Neutrophil (primary cell): ENCODE results near the gene DCDC1.

ENCODE experiments used
- H3K27ac ChIP-seq: fragments of 200-600 bp; sonication (generic); 2 replicates; pipeline ENCODE4 v1.5.1; 2016; ENCODE audit warnings: mild to moderate bottlenecking, moderate library complexity
- H3K27me3 ChIP-seq: fragments of 200-600 bp; sonication (generic); 2 replicates; pipeline ENCODE4 v1.6.0; 2016; ENCODE audit warnings: mild to moderate bottlenecking
- H3K36me3 ChIP-seq: fragments of 200-600 bp; sonication (generic); 2 replicates; pipeline ENCODE4 v1.5.1; 2017
- H3K4me1 ChIP-seq, 2 experiments: fragments of 200-600 bp in 1 of 2; sonication (generic) in 1 of 2; 1 replicate in 1 of 2; 2 replicates in 1 of 2; pipeline versions ENCODE4 v1.5.1 to v1.6.1; 2013 to 2016; ENCODE audit warnings: low read depth in 1 of 2, low read length in 1 of 2, mild to moderate bottlenecking in 1 of 2, moderate library complexity in 1 of 2; ENCODE audit not compliant: control insufficient read depth in 1 of 2, insufficient read depth in 1 of 2
- H3K4me3 ChIP-seq, 2 experiments: fragments of 200-600 bp in 1 of 2; sonication (generic) in 1 of 2; 1 replicate in 1 of 2; 2 replicates in 1 of 2; pipeline ENCODE4 v1.5.1; 2013 to 2016; ENCODE audit warnings: low read depth in 1 of 2, low read length in 1 of 2, mild to moderate bottlenecking in 1 of 2, moderate library complexity in 1 of 2
- H3K9me3 ChIP-seq: fragments of 200-600 bp; sonication (generic); 2 replicates; pipeline ENCODE4 v1.5.1; 2016
- TF ChIP-seq, protein P1 (sequence below): fragments of 200-600 bp; sonication (generic); IDR thresholded peaks from 2 replicates; pipeline ENCODE4 v1.5.1; 2016; ENCODE audit warnings: antibody characterized with exemption

The DCDC1 gene

DNA sequence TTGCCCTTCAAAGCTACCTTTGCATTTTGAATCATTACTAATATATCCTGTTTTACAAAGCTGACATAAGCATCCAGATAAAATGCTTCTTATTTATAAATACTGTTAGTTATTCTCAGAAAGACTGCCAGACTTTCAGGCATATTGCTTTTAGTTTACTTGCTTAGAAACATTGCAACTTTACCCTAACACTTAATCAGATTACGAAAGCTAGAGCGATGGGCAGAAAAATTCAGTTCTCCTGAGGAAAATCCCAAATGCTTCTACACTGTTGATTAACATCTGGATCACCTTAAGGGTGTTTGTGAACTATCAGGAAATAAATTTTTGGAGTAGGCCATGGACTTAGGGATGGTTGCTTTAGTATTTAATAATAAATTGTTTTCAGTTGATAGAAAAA lies 493.7 kb downstream of the DCDC1 start:
- Histone ChIP-seq H3K4me1 (no peaks in the 10 kb centered on the region), H3K27ac (no peak overlapping the region), H3K9me3 (no peaks in the 10 kb centered on the region), H3K4me3 (no peak overlapping the region), H3K36me3 (no peaks in the 10 kb centered on the region), H3K27me3 (no peaks in the 10 kb centered on the region)
- TF ChIP-seq, protein P1, sequence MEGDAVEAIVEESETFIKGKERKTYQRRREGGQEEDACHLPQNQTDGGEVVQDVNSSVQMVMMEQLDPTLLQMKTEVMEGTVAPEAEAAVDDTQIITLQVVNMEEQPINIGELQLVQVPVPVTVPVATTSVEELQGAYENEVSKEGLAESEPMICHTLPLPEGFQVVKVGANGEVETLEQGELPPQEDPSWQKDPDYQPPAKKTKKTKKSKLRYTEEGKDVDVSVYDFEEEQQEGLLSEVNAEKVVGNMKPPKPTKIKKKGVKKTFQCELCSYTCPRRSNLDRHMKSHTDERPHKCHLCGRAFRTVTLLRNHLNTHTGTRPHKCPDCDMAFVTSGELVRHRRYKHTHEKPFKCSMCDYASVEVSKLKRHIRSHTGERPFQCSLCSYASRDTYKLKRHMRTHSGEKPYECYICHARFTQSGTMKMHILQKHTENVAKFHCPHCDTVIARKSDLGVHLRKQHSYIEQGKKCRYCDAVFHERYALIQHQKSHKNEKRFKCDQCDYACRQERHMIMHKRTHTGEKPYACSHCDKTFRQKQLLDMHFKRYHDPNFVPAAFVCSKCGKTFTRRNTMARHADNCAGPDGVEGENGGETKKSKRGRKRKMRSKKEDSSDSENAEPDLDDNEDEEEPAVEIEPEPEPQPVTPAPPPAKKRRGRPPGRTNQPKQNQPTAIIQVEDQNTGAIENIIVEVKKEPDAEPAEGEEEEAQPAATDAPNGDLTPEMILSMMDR: no peak

DNA sequence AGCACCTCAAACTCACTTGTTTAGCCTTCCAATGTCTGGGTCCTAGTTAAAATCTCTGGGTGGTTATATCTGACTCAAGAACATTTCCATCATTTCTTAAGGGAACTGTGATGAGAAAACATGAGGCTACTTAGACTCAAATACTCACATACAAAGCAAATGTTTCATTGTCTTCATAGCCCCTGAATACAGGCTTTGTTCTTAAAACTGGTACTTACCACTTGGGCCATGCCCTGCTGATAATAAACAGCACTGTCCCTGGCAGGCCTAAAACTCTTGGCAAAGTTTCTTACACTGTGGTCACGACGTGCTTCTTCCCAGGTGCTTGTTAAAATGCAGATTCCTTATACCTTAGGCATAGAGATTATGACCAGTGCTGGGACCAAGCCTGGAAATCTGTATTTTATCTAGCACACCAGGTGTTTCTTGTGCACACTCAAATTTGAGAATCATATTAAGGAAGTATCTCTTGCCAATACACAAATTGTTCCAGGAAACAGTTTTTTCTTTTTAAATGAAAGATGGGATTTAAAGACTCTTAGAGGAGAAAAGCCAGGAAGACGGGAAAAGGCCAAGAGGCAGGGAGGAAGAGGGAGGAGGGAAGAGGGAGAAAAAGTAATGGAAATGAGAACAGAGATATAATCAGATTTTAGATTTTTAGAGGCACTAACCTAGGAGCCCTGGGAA lies 495.5 kb downstream of the DCDC1 start:
- Histone ChIP-seq H3K9me3 (no peaks in the 10 kb centered on the region), H3K4me3 (no peak overlapping the region), H3K4me1 (no peaks in the 10 kb centered on the region), H3K27me3 (no peaks in the 10 kb centered on the region), H3K36me3 (no peaks in the 10 kb centered on the region), H3K27ac (no peak overlapping the region)
- TF ChIP-seq, protein P1: no peak

DNA sequence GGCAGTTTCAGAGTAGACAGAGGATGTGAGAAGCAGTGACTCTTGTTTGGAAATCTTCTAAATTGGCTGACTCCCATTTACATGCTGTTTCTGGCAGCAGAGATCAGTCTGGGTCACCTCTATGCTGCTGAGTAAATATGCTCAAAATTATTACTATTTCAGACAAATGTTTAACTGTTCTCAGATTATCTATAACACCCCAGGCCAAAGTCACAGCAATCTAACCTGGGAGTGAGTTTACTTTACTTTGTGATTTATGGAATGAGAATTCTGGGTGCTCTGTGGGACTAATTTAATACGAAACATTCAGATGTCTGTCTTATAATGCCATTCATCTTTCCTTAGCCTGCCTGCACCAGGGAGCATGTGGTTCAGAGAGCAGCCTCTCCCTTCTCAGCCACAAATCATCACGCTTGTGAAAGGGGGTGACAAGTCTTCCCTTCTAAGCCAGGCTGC lies 500.9 kb downstream of the DCDC1 start:
- H3K27ac ChIP-seq: no peak overlapping the region
- H3K27me3 ChIP-seq: no peaks in the 10 kb centered on the region
- no peaks in the 10 kb centered on the region for H3K36me3 ChIP-seq
- H3K4me1 ChIP-seq: no peaks in the 10 kb centered on the region
- TF ChIP-seq, protein P1: no peak
- no peak overlapping the region for H3K4me3 ChIP-seq
- no peaks in the 10 kb centered on the region for H3K9me3 ChIP-seq

DNA sequence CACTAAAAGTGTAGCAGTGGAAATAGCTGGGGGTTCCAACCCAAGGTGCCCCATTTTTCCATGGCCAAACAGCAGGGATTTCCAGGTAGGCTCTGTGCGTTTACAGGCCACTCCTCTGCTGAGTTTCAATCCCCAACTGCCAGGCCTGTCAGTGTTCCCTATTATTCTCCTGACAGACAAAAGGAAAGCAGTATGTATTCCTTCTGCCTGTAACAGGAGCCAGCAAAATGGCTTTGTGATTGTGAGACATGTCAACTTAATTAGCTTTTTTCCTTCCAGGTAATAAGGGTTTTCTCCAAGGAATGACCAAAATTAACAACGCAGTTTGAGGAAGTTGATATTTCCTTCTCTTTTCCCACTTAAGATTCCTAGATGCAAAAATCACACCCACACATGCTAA lies 506.3 kb downstream of the DCDC1 start:
- Histone ChIP-seq H3K4me1 (no peaks in the 10 kb centered on the region), H3K27ac (no peak overlapping the region), H3K27me3 (no peaks in the 10 kb centered on the region), H3K36me3 (no peaks in the 10 kb centered on the region), H3K9me3 (no peaks in the 10 kb centered on the region), H3K4me3 (no peak overlapping the region)
- TF ChIP-seq, protein P1: no peak

DNA sequence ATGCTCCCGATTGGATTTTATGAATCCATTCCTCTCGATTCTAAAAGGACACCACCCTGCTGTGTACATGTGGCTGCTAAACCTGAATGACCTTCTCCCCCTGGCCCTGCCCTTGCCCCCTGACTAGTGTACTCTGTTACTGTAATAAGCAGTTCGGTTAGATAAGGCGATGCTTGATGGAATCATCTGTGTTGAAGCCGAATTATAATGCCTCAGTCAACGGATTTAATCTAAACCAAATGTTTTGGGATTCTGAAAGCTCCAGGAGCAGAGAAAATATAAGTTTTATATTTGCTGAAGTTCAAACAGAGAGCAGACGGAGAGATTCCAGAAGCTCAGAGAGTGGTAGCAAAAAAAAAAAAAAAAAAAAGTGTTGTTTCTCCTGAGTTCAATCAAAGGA lies 508.0 kb downstream of the DCDC1 start:
- Histone ChIP-seq H3K4me1 (no peaks in the 10 kb centered on the region), H3K36me3 (no peaks in the 10 kb centered on the region), H3K27ac (no peak overlapping the region), H3K27me3 (no peaks in the 10 kb centered on the region), H3K4me3 (no peak overlapping the region), H3K9me3 (no peaks in the 10 kb centered on the region)
- TF ChIP-seq, protein P1: no peak
